H1 (cell line): Measurements from ENCODE around the gene KRAS. TPM values are rescaled to one million over a fixed set of nuclear protein-coding genes. Genes with fewer than 3 reads are reported as not detected.

Source experiments
- CTCF ChIA-PET: fragments of 300-600 bp; sonication (Branson Sonifier 250); formaldehyde crosslinking; loops from one replicate; lab custom pipeline; 2021; ENCODE audit not compliant: partially characterized antibody; lab: Charles Lee
- POLR2A ChIA-PET: fragments of 300-600 bp; sonication (Branson Sonifier 250); formaldehyde crosslinking; loops from one replicate; lab custom pipeline; 2021; ENCODE audit warnings: inconsistent platforms; ENCODE audit not compliant: partially characterized antibody; lab: Charles Lee
- DNase-seq, 2 experiments: peaks; one replicate each; pipeline versions ENCODE4 v3.0.0 to v3.0.0-alpha.2; 2010 to 2022; ENCODE audit warnings: low spot score in 2 of 2, low read depth in 1 of 2, mixed read lengths in 1 of 2
- FAIRE-seq: peaks from 2 replicates; lab custom pipeline; 2011; peaks lifted over from hg19 to GRCh38; lab: Jason Lieb, UNC
- H2AFZ ChIP-seq: 2 replicates; pipeline ENCODE4 v1.8.1; 2012; ENCODE audit warnings: low read length, inconsistent platforms
- H2AK5ac ChIP-seq: 2 replicates; pipeline ENCODE4 v1.6.1; 2013; ENCODE audit warnings: low read depth, low read length
- H2BK120ac ChIP-seq: replicated peaks from 2 replicates; pipeline ENCODE3; 2013; ENCODE audit warnings: low read depth, low read length, inconsistent platforms
- H2BK12ac ChIP-seq: 2 replicates; pipeline ENCODE4 v1.6.1; 2013; ENCODE audit warnings: low read depth, low read length
- H2BK15ac ChIP-seq: 2 replicates; pipeline ENCODE4 v1.6.1; 2013; ENCODE audit warnings: low read length
- H2BK20ac ChIP-seq: 2 replicates; pipeline ENCODE4 v1.6.1; 2013; ENCODE audit warnings: low read length
- H2BK5ac ChIP-seq: 2 replicates; pipeline ENCODE4 v1.6.1; 2013; ENCODE audit warnings: low read depth, low read length
- H3K14ac ChIP-seq: 2 replicates; pipeline ENCODE4 v1.6.1; 2013; ENCODE audit warnings: inconsistent platforms; ENCODE audit not compliant: insufficient read length
- H3K18ac ChIP-seq: 2 replicates; pipeline ENCODE4 v1.6.1; 2013; ENCODE audit warnings: low read length; ENCODE audit errors: extremely low read depth
- H3K23ac ChIP-seq: 2 replicates; pipeline ENCODE4 v1.6.1; 2013; ENCODE audit warnings: inconsistent platforms; ENCODE audit not compliant: insufficient read length
- H3K23me2 ChIP-seq: 2 replicates; pipeline ENCODE4 v1.6.1; 2013; ENCODE audit warnings: low read depth, low read length
- H3K27ac ChIP-seq: 2 replicates; pipeline ENCODE4 v1.6.1; 2011; ENCODE audit warnings: low read depth, low read length, inconsistent platforms
- H3K27me3 ChIP-seq, 4 experiments: replicated peaks in 1 of 4; 1 replicate in 1 of 4; 2 replicates in 3 of 4; pipeline versions ENCODE4 v1.6.1 to v1.8.1; 2011 to 2013; ENCODE audit warnings: low read length in 3 of 4, mild to moderate bottlenecking in 3 of 4, inconsistent platforms in 2 of 4, mixed read lengths in 2 of 4, moderate library complexity in 1 of 4; ENCODE audit not compliant: control insufficient read depth in 3 of 4, insufficient read depth in 3 of 4; ENCODE audit errors: extremely low read depth in 1 of 4
- H3K36me3 ChIP-seq, 4 experiments: 2 replicates each; pipeline versions ENCODE4 v1.6.1 to v1.8.1; 2011 to 2013; ENCODE audit warnings: mild to moderate bottlenecking in 4 of 4, low read length in 3 of 4, moderate library complexity in 2 of 4, control low read depth in 1 of 4, inconsistent platforms in 1 of 4; ENCODE audit not compliant: insufficient read depth in 4 of 4, control insufficient read depth in 2 of 4
- H3K4ac ChIP-seq: replicated peaks from 2 replicates; pipeline ENCODE3; 2013; ENCODE audit warnings: low read length, low read depth, mixed read lengths, inconsistent platforms; ENCODE audit not compliant: insufficient read length
- H3K4me1 ChIP-seq, 4 experiments: replicated peaks in 1 of 4; 1 replicate in 1 of 4; 2 replicates in 3 of 4; pipeline versions ENCODE4 v1.6.1 to v1.8.1; 2011 to 2013; ENCODE audit warnings: low read length in 3 of 4, inconsistent platforms in 2 of 4, mixed read lengths in 1 of 4; ENCODE audit not compliant: insufficient read depth in 4 of 4, control insufficient read depth in 3 of 4
- H3K4me2 ChIP-seq, 2 experiments: 2 replicates each; pipeline versions ENCODE4 v1.6.1 to v1.8.1; 2011 to 2013; ENCODE audit warnings: low read depth in 2 of 2, low read length in 2 of 2, control low read depth in 1 of 2, inconsistent platforms in 1 of 2, mild to moderate bottlenecking in 1 of 2; ENCODE audit not compliant: insufficient read depth in 1 of 2
- H3K4me3 ChIP-seq, 4 experiments: fragments of 200-600, 300-600 bp in 1 of 4; sonication (generic), shearing (Covaris generic), sonication (Bioruptor Twin) in 1 of 4; 2 replicates each; pipeline versions ENCODE4 v1.5.1 to v1.8.1; 2011 to 2016; ENCODE audit warnings: low read length in 4 of 4, low read depth in 3 of 4, control low read depth in 2 of 4, inconsistent platforms in 2 of 4, mild to moderate bottlenecking in 2 of 4, mixed read lengths in 1 of 4, moderate library complexity in 1 of 4; ENCODE audit not compliant: insufficient read depth in 2 of 4; ENCODE audit errors: extremely low read depth in 1 of 4
- H3K56ac ChIP-seq: replicated peaks from 2 replicates; pipeline ENCODE3; 2013; ENCODE audit warnings: low read depth, mild to moderate bottlenecking, mixed read lengths, low read length, inconsistent platforms; ENCODE audit not compliant: insufficient read length
- H3K79me1 ChIP-seq: 2 replicates; pipeline ENCODE4 v1.6.1; 2013; ENCODE audit warnings: low read depth, low read length, control low read depth
- H3K79me2 ChIP-seq, 2 experiments: 2 replicates each; pipeline versions ENCODE4 v1.6.1 to v1.8.1; 2012 to 2013; ENCODE audit warnings: low read length in 2 of 2, mild to moderate bottlenecking in 2 of 2, inconsistent platforms in 1 of 2; ENCODE audit not compliant: insufficient read depth in 2 of 2, control insufficient read depth in 1 of 2
- H3K9ac ChIP-seq, 4 experiments: replicated peaks in 1 of 4; 1 replicate in 1 of 4; 2 replicates in 3 of 4; pipeline versions ENCODE4 v1.6.1 to v1.8.1; 2011 to 2013; ENCODE audit warnings: low read depth in 3 of 4, low read length in 3 of 4, control low read depth in 2 of 4, mild to moderate bottlenecking in 2 of 4, moderate library complexity in 2 of 4, inconsistent platforms in 1 of 4; ENCODE audit errors: extremely low read depth in 1 of 4
- H3K9me3 ChIP-seq, 2 experiments: 2 replicates each; pipeline versions ENCODE4 v1.6.1 to v1.8.1; 2012 to 2013; ENCODE audit warnings: mild to moderate bottlenecking in 2 of 2, moderate library complexity in 2 of 2, control low read depth in 1 of 2, inconsistent platforms in 1 of 2, low read depth in 1 of 2, low read length in 1 of 2, mixed read lengths in 1 of 2; ENCODE audit not compliant: insufficient read depth in 2 of 2
- H4K20me1 ChIP-seq, 2 experiments: replicated peaks in 1 of 2; 2 replicates each; pipeline versions ENCODE3 to v1.8.1; 2011 to 2013; ENCODE audit warnings: inconsistent platforms in 2 of 2, low read length in 2 of 2, mild to moderate bottlenecking in 1 of 2; ENCODE audit not compliant: insufficient read depth in 2 of 2, control insufficient read depth in 1 of 2
- H4K5ac ChIP-seq: 2 replicates; pipeline ENCODE4 v1.6.1; 2013; ENCODE audit warnings: low read length, low read depth, mixed read lengths, inconsistent platforms; ENCODE audit not compliant: insufficient read length
- H4K8ac ChIP-seq: 2 replicates; pipeline ENCODE4 v1.8.0; 2013; ENCODE audit warnings: mild to moderate bottlenecking, moderate library complexity, low read length, inconsistent platforms; ENCODE audit not compliant: insufficient read depth; ENCODE audit errors: extremely low read depth
- H4K91ac ChIP-seq: replicated peaks from 2 replicates; pipeline ENCODE3; 2013; ENCODE audit warnings: low read length, mixed read lengths, inconsistent platforms; ENCODE audit not compliant: insufficient read length
- CBX8 ChIP-seq: fragments of 300-800, 300-1000 bp; sonication (generic); IDR thresholded peaks from 2 replicates; pipeline ENCODE4 v1.7.1; 2016; ENCODE audit warnings: low read depth, low read length, borderline replicate concordance
- CHD2 ChIP-seq: IDR thresholded peaks from 2 replicates; pipeline ENCODE4 v1.6.1; 2012; ENCODE audit warnings: low read length, improper control_type of control experiment
- NRF1 ChIP-seq: IDR thresholded peaks from 2 replicates; pipeline ENCODE4 v1.6.1; 2011; ENCODE audit warnings: mild to moderate bottlenecking, low read depth, low read length, improper control_type of control experiment
- SAP30 ChIP-seq: fragments of 300-600 bp; sonication (generic); IDR thresholded peaks from 2 replicates; pipeline ENCODE4 v1.7.1; 2012; ENCODE audit warnings: low read length, moderate library complexity, mild to moderate bottlenecking, inconsistent platforms; ENCODE audit not compliant: insufficient read depth, insufficient replicate concordance
- SP1 ChIP-seq: IDR thresholded peaks from 2 replicates; pipeline ENCODE4 v1.6.1; 2011; ENCODE audit warnings: low read depth, low read length
- TAF7 ChIP-seq: optimal IDR thresholded peaks from 2 replicates; pipeline ENCODE3; 2011; ENCODE audit warnings: low read depth, mild to moderate bottlenecking, inconsistent platforms, low read length, moderate library complexity, borderline replicate concordance
- YY1 ChIP-seq: IDR thresholded peaks from 2 replicates; pipeline ENCODE4 v1.6.1; 2011; ENCODE audit warnings: low read depth, mild to moderate bottlenecking, low read length
- ZNF274 ChIP-seq: IDR thresholded peaks from 2 replicates; pipeline ENCODE4 v1.7.0; 2012; ENCODE audit warnings: low read length, borderline replicate concordance; ENCODE audit errors: extremely low read depth
- WGBS, 2 experiments: shearing (Covaris generic) in 1 of 2; methylation state at CpG; one replicate each; pipeline versions ENCODE4 v1.1.6 to v1.1.7; 2013 to 2015; ENCODE audit warnings: low lambda C conversion rate in 2 of 2, mixed read lengths in 2 of 2, inconsistent platforms in 1 of 2, low coverage in 1 of 2, missing lambda C conversion rate in 1 of 2; ENCODE audit not compliant: insufficient replicate concordance in 2 of 2, insufficient coverage in 1 of 2, insufficient read length in 1 of 2; ENCODE audit errors: extremely low coverage in 1 of 2, missing lambda C conversion rate in 1 of 2; 5-methylcytosine and 5-hydroxymethylcytosine counted together
- polyA plus RNA-seq, 7 experiments: library from polyadenylated mRNA; depleted of rRNA in 3 of 7; stranded (reverse) in 5 of 7; unstranded in 2 of 7; fragments of >200 nt in 5 of 7; fragments of 200-250 nt in 2 of 7; gene quantifications; 1 replicate in 5 of 7; 2 replicates in 1 of 7; 4 replicates in 1 of 7; pipeline versions ENCODE4 v1.2.1 to v1.2.3, GENCODE V29; 2011 to 2013; ENCODE audit warnings: missing spikeins in 2 of 7, mixed read lengths in 2 of 7
- total RNA-seq: library from RNA; stranded (reverse); fragmentation: NEBNext Ultra II Directional; extraction: Animal tissue kit (Norgen Biotek cat#: 25700); gene quantifications from 2 replicates; pipeline ENCODE4 v1.2.1, GENCODE V29; 2021
- TF ChIP-seq, protein P1 (sequence below): IDR thresholded peaks from 2 replicates; pipeline ENCODE4 v1.6.1; 2012; ENCODE audit warnings: inconsistent platforms
- TF ChIP-seq, protein P2 (sequence below), 3 experiments: IDR thresholded peaks; 1 replicate in 2 of 3; 2 replicates in 1 of 3; pipeline versions ENCODE4 v1.5.1 to v1.6.1; 2011; ENCODE audit warnings: low read length in 3 of 3, mild to moderate bottlenecking in 3 of 3, inconsistent platforms in 2 of 3, low read depth in 1 of 3, moderate library complexity in 1 of 3; ENCODE audit not compliant: insufficient read depth in 1 of 3; ENCODE audit errors: control extremely low read depth in 1 of 3

The KRAS gene
- total and polyA plus RNA-seq, 2 of the 8 experiments (the other 6 are each of a cell fraction or from before 2014, with no cell fraction given), result 24.8 to 64.6 TPM

DNA sequence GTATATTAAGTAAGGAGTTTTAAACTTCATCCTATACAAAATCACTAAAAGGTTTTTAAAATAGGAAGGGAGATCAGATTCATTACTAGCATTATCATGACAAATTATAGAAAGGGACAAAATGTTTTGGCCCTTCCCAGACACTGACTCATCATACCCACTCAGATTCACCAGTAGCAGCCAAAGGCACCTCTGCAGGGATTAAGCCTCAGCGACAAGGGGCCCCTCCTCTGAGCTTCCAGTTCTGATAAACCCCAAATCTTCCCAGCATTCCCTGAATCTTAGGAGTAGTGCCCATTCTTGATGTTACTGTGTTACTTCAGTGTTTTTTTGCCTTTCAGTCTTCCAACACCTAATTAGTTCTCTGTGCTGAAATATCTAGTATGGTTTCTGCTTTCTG lies 14.5 kb downstream of the KRAS start:
- WGBS, 2 experiments, result 78% methylated on average over 1 of the region's 1 CpG; no CpG with 5 or more reads in 1 of the 2 experiments
- Histone ChIP-seq H2AFZ (no peak overlapping the region), H2BK12ac (no peak overlapping the region), H3K4me3 (no peak overlapping the region), H3K18ac (no peak overlapping the region), H2BK15ac (no peak overlapping the region), H3K23me2 (no peaks in the 10 kb centered on the region), H4K91ac (no peak overlapping the region), H3K4me2 (no peak overlapping the region), H2BK5ac (no peak overlapping the region), H3K27me3 (no peaks in the 10 kb centered on the region), H2BK20ac (no peak overlapping the region), H3K56ac (no peak overlapping the region), H2AK5ac (no peak overlapping the region), H4K8ac (no peak overlapping the region), H3K9me3 (no peaks in the 10 kb centered on the region), H3K79me1 (peaks cover 5% of the 10 kb centered on the region; the same call in 1 of the 2 replicates), H3K4ac (no peak overlapping the region), H3K23ac (no peak overlapping the region), H4K5ac (no peak overlapping the region), H2BK120ac (no peak overlapping the region), H3K79me2 (peaks cover 0 to 79% of the 10 kb centered on the region in 2 experiments; a peak in 2 of 4 replicates), H3K27ac (no peak overlapping the region), H4K20me1 (peaks cover 2 to 6% of the 10 kb centered on the region in 2 experiments), H3K9ac (no peak overlapping the region), H3K36me3 (peaks cover 0 to 29% (median 7%) of the 10 kb centered on the region in 4 experiments), H3K4me1 (no peaks in the 10 kb centered on the region), H3K14ac (no peak overlapping the region)
- ChIA-PET POLR2A (interaction anchor here (1.8 kb wide), 1 partner anchor 12 kb away, joined by 7 read pairs; no protein-coding TSS in a partner anchor), CTCF (interaction anchor here (0.9 to 1.2 kb wide), 2 partner anchors 12 to 81 kb away, joined by 3 to 4 read pairs; no protein-coding TSS in a partner anchor)
- FAIRE-seq (no peak), DNase-seq (no peak)
- TF ChIP-seq YY1, result no peak
- no peak for TF ChIP-seq ZNF274
- no peak for TF ChIP-seq CBX8
- TF ChIP-seq SAP30, result no peak
- TF ChIP-seq, protein P1, sequence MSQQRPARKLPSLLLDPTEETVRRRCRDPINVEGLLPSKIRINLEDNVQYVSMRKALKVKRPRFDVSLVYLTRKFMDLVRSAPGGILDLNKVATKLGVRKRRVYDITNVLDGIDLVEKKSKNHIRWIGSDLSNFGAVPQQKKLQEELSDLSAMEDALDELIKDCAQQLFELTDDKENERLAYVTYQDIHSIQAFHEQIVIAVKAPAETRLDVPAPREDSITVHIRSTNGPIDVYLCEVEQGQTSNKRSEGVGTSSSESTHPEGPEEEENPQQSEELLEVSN, result no peak
- TF ChIP-seq SP1, result no peak
- no peak for TF ChIP-seq CHD2
- no peak for TF ChIP-seq TAF7
- TF ChIP-seq NRF1, result no peak
- TF ChIP-seq, protein P2, sequence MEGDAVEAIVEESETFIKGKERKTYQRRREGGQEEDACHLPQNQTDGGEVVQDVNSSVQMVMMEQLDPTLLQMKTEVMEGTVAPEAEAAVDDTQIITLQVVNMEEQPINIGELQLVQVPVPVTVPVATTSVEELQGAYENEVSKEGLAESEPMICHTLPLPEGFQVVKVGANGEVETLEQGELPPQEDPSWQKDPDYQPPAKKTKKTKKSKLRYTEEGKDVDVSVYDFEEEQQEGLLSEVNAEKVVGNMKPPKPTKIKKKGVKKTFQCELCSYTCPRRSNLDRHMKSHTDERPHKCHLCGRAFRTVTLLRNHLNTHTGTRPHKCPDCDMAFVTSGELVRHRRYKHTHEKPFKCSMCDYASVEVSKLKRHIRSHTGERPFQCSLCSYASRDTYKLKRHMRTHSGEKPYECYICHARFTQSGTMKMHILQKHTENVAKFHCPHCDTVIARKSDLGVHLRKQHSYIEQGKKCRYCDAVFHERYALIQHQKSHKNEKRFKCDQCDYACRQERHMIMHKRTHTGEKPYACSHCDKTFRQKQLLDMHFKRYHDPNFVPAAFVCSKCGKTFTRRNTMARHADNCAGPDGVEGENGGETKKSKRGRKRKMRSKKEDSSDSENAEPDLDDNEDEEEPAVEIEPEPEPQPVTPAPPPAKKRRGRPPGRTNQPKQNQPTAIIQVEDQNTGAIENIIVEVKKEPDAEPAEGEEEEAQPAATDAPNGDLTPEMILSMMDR (IDR thresholded peaks at IDR 0.05; ENCODE audit: control extremely low read depth in 1 of 3, insufficient read depth in 1 of 3, low read depth in 1 of 3, low read length in 3 of 3), result no peak
